HEK293 (cell line): ENCODE measurements around the gene C2CD3.

ENCODE experiments used
- CTCF ChIA-PET: fragments of 350-600 bp; formaldehyde crosslinking; extraction: SDS; loops from one replicate; lab custom pipeline; 2021; ENCODE audit warnings: antibody characterized with exemption; lab: Yijun Ruan, JAX
- POLR2A ChIA-PET: fragments of 300-600 bp; formaldehyde crosslinking; extraction: SDS; loops from one replicate; lab custom pipeline; 2020; ENCODE audit warnings: antibody characterized with exemption, inconsistent platforms; lab: Yijun Ruan, JAX
- H3K27ac ChIP-seq: fragments of 200-500 bp; sonication (Bioruptor generic); 2 replicates; pipeline ENCODE4 v1.5.1; 2014; ENCODE audit warnings: low read depth, low read length, control low read depth, inconsistent platforms; ENCODE audit errors: extremely low read depth
- H3K36me3 ChIP-seq, 2 experiments: fragments of 200-500 bp in 1 of 2; sonication (Bioruptor generic) in 1 of 2; 1 replicate in 1 of 2; 2 replicates in 1 of 2; pipeline ENCODE4 v1.5.1; 2014 to 2017; ENCODE audit warnings: inconsistent platforms in 2 of 2, low read length in 2 of 2; ENCODE audit not compliant: control insufficient read depth in 2 of 2, insufficient read depth in 1 of 2
- H3K4me1 ChIP-seq: fragments of 200-500 bp; sonication (Bioruptor generic); 2 replicates; pipeline ENCODE4 v1.5.1; 2014; ENCODE audit warnings: mild to moderate bottlenecking, low read length, inconsistent platforms; ENCODE audit not compliant: control insufficient read depth, insufficient read depth
- H3K4me3 ChIP-seq: 2 replicates; pipeline ENCODE4 v1.5.1; 2011; ENCODE audit warnings: low read depth, mild to moderate bottlenecking, control low read depth, low read length, moderate library complexity
- H3K9me3 ChIP-seq: fragments of 200-500 bp; sonication (Bioruptor generic); 2 replicates; pipeline ENCODE4 v1.5.1; 2014; ENCODE audit warnings: low read depth, low read length, inconsistent platforms; ENCODE audit not compliant: control insufficient read depth, insufficient read depth
- ATF2 ChIP-seq: fragments of 450-650 bp; formaldehyde crosslinking; IDR thresholded peaks from 2 replicates; pipeline ENCODE4 v1.5.1; 2016; ENCODE audit warnings: missing biosample characterization, missing genetic modification characterization, low read depth
- HOXC10 ChIP-seq: sonication (generic); formaldehyde crosslinking; IDR thresholded peaks from 2 replicates; pipeline ENCODE4 v1.8.1; 2023; ENCODE audit warnings: mild to moderate bottlenecking, missing genetic modification reagents
- MEIS1 ChIP-seq: sonication (generic); formaldehyde crosslinking; IDR thresholded peaks from 2 replicates; pipeline ENCODE4 v1.8.1; 2022; ENCODE audit warnings: missing genetic modification reagents, mild to moderate bottlenecking, borderline replicate concordance
- REPIN1 ChIP-seq: fragments of 450-650 bp; formaldehyde crosslinking; IDR thresholded peaks from 2 replicates; pipeline ENCODE4 v1.5.1; 2017; ENCODE audit warnings: missing biosample characterization, missing genetic modification characterization, low read depth
- ZBTB21 ChIP-seq: fragments of 450-650 bp; formaldehyde crosslinking; IDR thresholded peaks from 2 replicates; pipeline ENCODE4 v1.5.1; 2017; ENCODE audit warnings: missing biosample characterization, missing genetic modification characterization
- ZBTB26 ChIP-seq: fragments of 450-650 bp; formaldehyde crosslinking; optimal IDR thresholded peaks from 2 replicates; pipeline ENCODE3; 2016; ENCODE audit warnings: missing biosample characterization, mild to moderate bottlenecking, missing genetic modification characterization
- ZBTB48 ChIP-seq: fragments of 450-650 bp; formaldehyde crosslinking; IDR thresholded peaks from 2 replicates; pipeline ENCODE4 v1.5.1; 2016; ENCODE audit warnings: missing biosample characterization, missing genetic modification characterization
- ZBTB49 ChIP-seq: fragments of 450-650 bp; formaldehyde crosslinking; IDR thresholded peaks from 2 replicates; pipeline ENCODE4 v1.5.1; 2016; ENCODE audit warnings: missing biosample characterization, missing genetic modification characterization, low read depth
- ZEB2 ChIP-seq: fragments of 450-650 bp; formaldehyde crosslinking; IDR thresholded peaks from 2 replicates; pipeline ENCODE4 v1.5.1; 2016; ENCODE audit warnings: missing biosample characterization, missing genetic modification characterization
- ZNF335 ChIP-seq: fragments of 450-650 bp; formaldehyde crosslinking; conservative IDR thresholded peaks from 2 replicates; pipeline ENCODE4 v1.5.1; 2016; ENCODE audit warnings: missing biosample characterization, missing genetic modification characterization
- ZNF341 ChIP-seq: fragments of 450-650 bp; formaldehyde crosslinking; IDR thresholded peaks from 2 replicates; pipeline ENCODE4; 2016; ENCODE audit warnings: low read depth, missing biosample characterization, missing genetic modification characterization
- ZNF654 ChIP-seq: fragments of 450-650 bp; formaldehyde crosslinking; IDR thresholded peaks from 2 replicates; pipeline ENCODE4 v1.5.1; 2016; ENCODE audit warnings: low read depth, missing biosample characterization, missing genetic modification characterization
- ZNF747 ChIP-seq: fragments of 450-650 bp; formaldehyde crosslinking; IDR thresholded peaks from 2 replicates; pipeline ENCODE4 v1.5.1; 2016; ENCODE audit warnings: missing biosample characterization, missing genetic modification characterization
- ZNF843 ChIP-seq: fragments of 450-650 bp; formaldehyde crosslinking; IDR thresholded peaks from 2 replicates; pipeline ENCODE4 v1.5.1; 2016; ENCODE audit warnings: missing biosample characterization, missing genetic modification characterization
- TF ChIP-seq, protein P1 (sequence below): fragments of 450-650 bp; formaldehyde crosslinking; IDR thresholded peaks from 2 replicates; pipeline ENCODE4 v1.5.1; 2017; ENCODE audit warnings: missing biosample characterization, missing genetic modification characterization
- TF ChIP-seq, protein P2 (sequence below): fragments of 450-650 bp; formaldehyde crosslinking; conservative IDR thresholded peaks from 2 replicates; pipeline ENCODE4 v1.5.1; 2016; ENCODE audit warnings: low read depth, missing biosample characterization, missing genetic modification characterization

Gene C2CD3

DNA sequence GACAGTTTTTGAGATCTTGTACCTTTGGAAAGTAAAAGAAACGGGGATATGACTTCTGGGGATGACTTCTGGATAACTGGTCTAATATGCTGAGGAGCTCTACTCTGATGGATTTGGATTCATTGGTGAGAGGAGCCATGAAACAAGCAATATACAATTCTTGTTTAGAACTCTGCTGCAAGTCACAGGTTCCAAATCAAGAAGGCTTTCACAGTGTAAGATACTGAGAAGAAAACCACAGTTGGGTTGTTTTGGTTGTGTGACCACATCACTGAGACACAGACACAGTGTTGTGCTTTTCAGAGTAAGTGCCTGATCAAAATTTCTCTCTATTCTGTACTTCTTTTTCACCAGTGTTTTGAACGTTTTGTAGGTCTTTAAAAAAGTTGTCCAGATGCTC, 175.1 kb downstream of the C2CD3 start:
- 0 out of 2 replicates have a peak, but pooled peaks have one; percentile 18 for TF ChIP-seq ZNF335 (tag by site-specific recombination)
- TF ChIP-seq ZBTB49 (tag by site-specific recombination) = no peak
- CTCF ChIA-PET = no interaction called here
- POLR2A ChIA-PET = no interaction called here
- Histone ChIP-seq H3K36me3 (no peaks in the 10 kb centered on the region), H3K4me1 (no peaks in the 10 kb centered on the region), H3K4me3 (no peak overlapping the region), H3K27ac (no peak overlapping the region), H3K9me3 (no peaks in the 10 kb centered on the region)

DNA sequence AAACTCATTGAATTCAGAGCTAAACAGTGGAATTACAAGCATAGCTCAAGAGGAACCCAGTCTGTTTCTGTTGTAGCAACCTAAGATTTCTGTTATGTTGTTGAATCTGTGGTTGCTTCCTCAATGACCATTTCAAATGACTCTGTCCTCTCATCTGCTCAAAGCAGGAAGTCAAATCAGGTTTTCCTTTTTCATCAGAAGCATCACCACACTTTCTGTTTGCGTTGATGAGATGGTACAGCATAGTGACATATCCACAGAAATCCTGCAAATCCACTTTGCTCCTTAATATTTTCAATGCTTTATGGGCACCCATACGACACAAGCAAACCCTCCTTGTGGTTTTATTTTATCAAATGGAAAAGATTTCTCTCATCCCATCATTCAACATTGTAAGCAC, 175.6 kb downstream of the C2CD3 start:
- TF ChIP-seq ZNF747 (tag by site-specific recombination) (no peak), MEIS1 (no peak), ZBTB26 (tag by site-specific recombination) (no peak), HOXC10 (CRISPR knock-in tag) (no peak), ZNF843 (tag by site-specific recombination) (no peak), ZNF654 (no peak), REPIN1 (no peak), ZBTB21 (tag by site-specific recombination) (no peak), ATF2 (tag by site-specific recombination) (no peak), ZNF341 (tag by site-specific recombination) (no peak), ZBTB48 (tag by site-specific recombination) (no peak), ZEB2 (no peak)
- TF ChIP-seq, protein P1, sequence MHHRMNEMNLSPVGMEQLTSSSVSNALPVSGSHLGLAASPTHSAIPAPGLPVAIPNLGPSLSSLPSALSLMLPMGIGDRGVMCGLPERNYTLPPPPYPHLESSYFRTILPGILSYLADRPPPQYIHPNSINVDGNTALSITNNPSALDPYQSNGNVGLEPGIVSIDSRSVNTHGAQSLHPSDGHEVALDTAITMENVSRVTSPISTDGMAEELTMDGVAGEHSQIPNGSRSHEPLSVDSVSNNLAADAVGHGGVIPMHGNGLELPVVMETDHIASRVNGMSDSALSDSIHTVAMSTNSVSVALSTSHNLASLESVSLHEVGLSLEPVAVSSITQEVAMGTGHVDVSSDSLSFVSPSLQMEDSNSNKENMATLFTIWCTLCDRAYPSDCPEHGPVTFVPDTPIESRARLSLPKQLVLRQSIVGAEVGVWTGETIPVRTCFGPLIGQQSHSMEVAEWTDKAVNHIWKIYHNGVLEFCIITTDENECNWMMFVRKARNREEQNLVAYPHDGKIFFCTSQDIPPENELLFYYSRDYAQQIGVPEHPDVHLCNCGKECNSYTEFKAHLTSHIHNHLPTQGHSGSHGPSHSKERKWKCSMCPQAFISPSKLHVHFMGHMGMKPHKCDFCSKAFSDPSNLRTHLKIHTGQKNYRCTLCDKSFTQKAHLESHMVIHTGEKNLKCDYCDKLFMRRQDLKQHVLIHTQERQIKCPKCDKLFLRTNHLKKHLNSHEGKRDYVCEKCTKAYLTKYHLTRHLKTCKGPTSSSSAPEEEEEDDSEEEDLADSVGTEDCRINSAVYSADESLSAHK (tag by site-specific recombination) = no peak
- TF ChIP-seq, protein P2, sequence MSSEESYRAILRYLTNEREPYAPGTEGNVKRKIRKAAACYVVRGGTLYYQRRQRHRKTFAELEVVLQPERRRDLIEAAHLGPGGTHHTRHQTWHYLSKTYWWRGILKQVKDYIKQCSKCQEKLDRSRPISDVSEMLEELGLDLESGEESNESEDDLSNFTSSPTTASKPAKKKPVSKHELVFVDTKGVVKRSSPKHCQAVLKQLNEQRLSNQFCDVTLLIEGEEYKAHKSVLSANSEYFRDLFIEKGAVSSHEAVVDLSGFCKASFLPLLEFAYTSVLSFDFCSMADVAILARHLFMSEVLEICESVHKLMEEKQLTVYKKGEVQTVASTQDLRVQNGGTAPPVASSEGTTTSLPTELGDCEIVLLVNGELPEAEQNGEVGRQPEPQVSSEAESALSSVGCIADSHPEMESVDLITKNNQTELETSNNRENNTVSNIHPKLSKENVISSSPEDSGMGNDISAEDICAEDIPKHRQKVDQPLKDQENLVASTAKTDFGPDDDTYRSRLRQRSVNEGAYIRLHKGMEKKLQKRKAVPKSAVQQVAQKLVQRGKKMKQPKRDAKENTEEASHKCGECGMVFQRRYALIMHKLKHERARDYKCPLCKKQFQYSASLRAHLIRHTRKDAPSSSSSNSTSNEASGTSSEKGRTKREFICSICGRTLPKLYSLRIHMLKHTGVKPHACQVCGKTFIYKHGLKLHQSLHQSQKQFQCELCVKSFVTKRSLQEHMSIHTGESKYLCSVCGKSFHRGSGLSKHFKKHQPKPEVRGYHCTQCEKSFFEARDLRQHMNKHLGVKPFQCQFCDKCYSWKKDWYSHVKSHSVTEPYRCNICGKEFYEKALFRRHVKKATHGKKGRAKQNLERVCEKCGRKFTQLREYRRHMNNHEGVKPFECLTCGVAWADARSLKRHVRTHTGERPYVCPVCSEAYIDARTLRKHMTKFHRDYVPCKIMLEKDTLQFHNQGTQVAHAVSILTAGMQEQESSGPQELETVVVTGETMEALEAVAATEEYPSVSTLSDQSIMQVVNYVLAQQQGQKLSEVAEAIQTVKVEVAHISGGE (tag by site-specific recombination) = no peak
- Histone ChIP-seq H3K36me3 (no peaks in the 10 kb centered on the region), H3K27ac (no peak overlapping the region), H3K4me1 (no peaks in the 10 kb centered on the region), H3K4me3 (no peak overlapping the region), H3K9me3 (no peaks in the 10 kb centered on the region)
- ChIA-PET CTCF (no interaction called here), POLR2A (no interaction called here)
